Chondrocyte (in vitro differentiated cells): ENCODE data around the gene TRDN. TPM values are rescaled to one million over a fixed set of nuclear protein-coding genes. Genes with fewer than 3 reads are reported as not detected.

Source experiments
- DNase-seq: peaks from one replicate; pipeline ENCODE4 v3.0.0; 2021; ENCODE audit warnings: mixed read lengths, low spot score
- H3K27ac Mint-ChIP-seq: one replicate; pipeline ENCODE4 v1.8.0; 2021; ENCODE audit warnings: mild to moderate bottlenecking, moderate library complexity, mixed read lengths; ENCODE audit not compliant: unreplicated experiment
- H3K27me3 Mint-ChIP-seq: 2 replicates; pipeline ENCODE4 v1.8.0; 2021; ENCODE audit warnings: low read depth, mixed read lengths
- H3K36me3 Mint-ChIP-seq: 2 replicates; pipeline ENCODE4 v1.8.0; 2021; ENCODE audit warnings: low read depth, mixed read lengths
- H3K4me1 Mint-ChIP-seq: 2 replicates; pipeline ENCODE4 v1.8.0; 2021; ENCODE audit warnings: low read depth, mild to moderate bottlenecking, mixed read lengths
- H3K4me3 Mint-ChIP-seq: one replicate; pipeline ENCODE4 v1.8.0; 2021; ENCODE audit warnings: mild to moderate bottlenecking, moderate library complexity, mixed read lengths; ENCODE audit not compliant: unreplicated experiment
- H3K9me3 Mint-ChIP-seq: 2 replicates; pipeline ENCODE4 v1.8.0; 2021; ENCODE audit warnings: low read depth, mixed read lengths
- CTCF ChIP-seq: fragments of 200-600 bp; sonication (generic); IDR thresholded peaks from 2 replicates; pipeline ENCODE4 v1.5.0; 2021; ENCODE audit warnings: antibody characterized with exemption, mild to moderate bottlenecking, moderate library complexity
- total RNA-seq: library from RNA; stranded (reverse); gene quantifications from 3 replicates; pipeline ENCODE4 v1.2.1, GENCODE V29; 2021

The TRDN gene
- total RNA-seq, 1 donor from 2014 or later = not detected

- H3K36me3 Mint-ChIP-seq = no peaks in the 10 kb centered on the region
- no peak overlapping the region for H3K4me3 Mint-ChIP-seq
- no peak for TF ChIP-seq CTCF
- H3K9me3 Mint-ChIP-seq = no peaks in the 10 kb centered on the region
- no peak overlapping the region for H3K27ac Mint-ChIP-seq
- peaks cover 1% of the 10 kb centered on the region for H3K27me3 Mint-ChIP-seq
- DNase-seq = no peak
- no peaks in the 10 kb centered on the region for H3K4me1 Mint-ChIP-seq
Measured at GRCh38 chr6:123541462-123541861, 95.3 kb downstream of the TRDN start.

GRCh38 chr6:123533862-123534648 lies 102.7 kb downstream of the TRDN start:
- DNase-seq = no peak
- H3K27ac Mint-ChIP-seq = no peak overlapping the region
- no peaks in the 10 kb centered on the region for H3K27me3 Mint-ChIP-seq
- no peaks in the 10 kb centered on the region for H3K4me1 Mint-ChIP-seq
- TF ChIP-seq CTCF = no peak
- no peaks in the 10 kb centered on the region for H3K9me3 Mint-ChIP-seq
- no peaks in the 10 kb centered on the region for H3K36me3 Mint-ChIP-seq
- H3K4me3 Mint-ChIP-seq = no peak overlapping the region

GRCh38 chr6:123529843-123530242 lies 106.9 kb downstream of the TRDN start:
- no peak overlapping the region for H3K27ac Mint-ChIP-seq
- H3K9me3 Mint-ChIP-seq = no peaks in the 10 kb centered on the region
- H3K4me3 Mint-ChIP-seq = no peak overlapping the region
- no peaks in the 10 kb centered on the region for H3K27me3 Mint-ChIP-seq
- no peak for TF ChIP-seq CTCF
- no peaks in the 10 kb centered on the region for H3K36me3 Mint-ChIP-seq
- no peaks in the 10 kb centered on the region for H3K4me1 Mint-ChIP-seq
- no peak for DNase-seq

- Mint-ChIP-seq H3K4me1 (no peaks in the 10 kb centered on the region), H3K9me3 (no peaks in the 10 kb centered on the region), H3K27ac (no peak overlapping the region), H3K36me3 (no peaks in the 10 kb centered on the region), H3K27me3 (no peaks in the 10 kb centered on the region), H3K4me3 (no peak overlapping the region)
- no peak for TF ChIP-seq CTCF
- no peak for DNase-seq
Measured at GRCh38 chr6:123529058-123529457, 107.7 kb downstream of the TRDN start.

- H3K27me3 Mint-ChIP-seq = peaks cover 2% of the 10 kb centered on the region
- DNase-seq = no peak
- TF ChIP-seq CTCF = no peak
- no peaks in the 10 kb centered on the region for H3K36me3 Mint-ChIP-seq
- H3K27ac Mint-ChIP-seq = no peak overlapping the region
- no peak overlapping the region for H3K4me3 Mint-ChIP-seq
- H3K9me3 Mint-ChIP-seq = no peaks in the 10 kb centered on the region
- H3K4me1 Mint-ChIP-seq = no peaks in the 10 kb centered on the region
Measured at GRCh38 chr6:123527406-123527805, 109.3 kb downstream of the TRDN start.
